Activated naive CD4-positive, alpha-beta T cell treated with anti-CD3 and anti-CD28 coated beads, Interleukin-2, amount 50 U/mL, for 24 hours (primary cell): ENCODE results near the gene DYNLRB2.

ENCODE experiments used
- H3K27ac Mint-ChIP-seq: one replicate; pipeline ENCODE4 v1.8.0; 2021; ENCODE audit warnings: mild to moderate bottlenecking, mixed read lengths
- H3K27me3 Mint-ChIP-seq: one replicate; pipeline ENCODE4 v1.8.0; 2021; ENCODE audit warnings: mixed read lengths
- H3K36me3 Mint-ChIP-seq: one replicate; pipeline ENCODE4 v1.8.0; 2021; ENCODE audit warnings: mixed read lengths
- H3K4me1 Mint-ChIP-seq: one replicate; pipeline ENCODE4 v1.8.0; 2021; ENCODE audit warnings: mixed read lengths
- H3K4me3 Mint-ChIP-seq: one replicate; pipeline ENCODE4 v1.8.0; 2021; ENCODE audit warnings: mild to moderate bottlenecking, mixed read lengths
- H3K9me3 Mint-ChIP-seq: one replicate; pipeline ENCODE4 v1.8.0; 2021; ENCODE audit warnings: mixed read lengths

DYNLRB2 gene

GRCh38 chr16:80540516-80541305 is at the start of gene DYNLRB2:
Gene DYNLRB2, plus strand, starts transcription at chr16:80540993. Its CDS starts 84 bp downstream, at chr16:80541077.
- H3K27me3 Mint-ChIP-seq = peaks cover 1% of the 10 kb centered on the region
- H3K36me3 Mint-ChIP-seq = no peaks in the 10 kb centered on the region
- H3K4me3 Mint-ChIP-seq = peak within 1 kb of the TSS; percentile 95
- peak within 1 kb of the TSS; percentile 99 for H3K27ac Mint-ChIP-seq
- peaks cover 4% of the 10 kb centered on the region for H3K9me3 Mint-ChIP-seq
- peaks cover 24% of the 10 kb centered on the region for H3K4me1 Mint-ChIP-seq

- Mint-ChIP-seq H3K27me3 (no peaks in the 10 kb centered on the region), H3K27ac (no peak overlapping the region), H3K4me1 (peaks cover 13% of the 10 kb centered on the region), H3K9me3 (no peaks in the 10 kb centered on the region), H3K36me3 (no peaks in the 10 kb centered on the region), H3K4me3 (no peak overlapping the region)
Observed at GRCh38 chr16:80500116-80500859, 40.5 kb upstream of the DYNLRB2 start.

- Mint-ChIP-seq H3K36me3 (no peaks in the 10 kb centered on the region), H3K4me1 (peaks cover 13% of the 10 kb centered on the region), H3K27ac (no peak overlapping the region), H3K9me3 (no peaks in the 10 kb centered on the region), H3K4me3 (no peak overlapping the region), H3K27me3 (no peaks in the 10 kb centered on the region)
Observed at GRCh38 chr16:80500961-80501525, 39.8 kb upstream of the DYNLRB2 start.

GRCh38 chr16:80503107-80503506 is 37.7 kb upstream of the DYNLRB2 start:
- peaks cover 13% of the 10 kb centered on the region for H3K4me1 Mint-ChIP-seq
- no peaks in the 10 kb centered on the region for H3K9me3 Mint-ChIP-seq
- no peak overlapping the region for H3K4me3 Mint-ChIP-seq
- H3K27ac Mint-ChIP-seq = no peak overlapping the region
- H3K27me3 Mint-ChIP-seq = no peaks in the 10 kb centered on the region
- H3K36me3 Mint-ChIP-seq = no peaks in the 10 kb centered on the region

DNA sequence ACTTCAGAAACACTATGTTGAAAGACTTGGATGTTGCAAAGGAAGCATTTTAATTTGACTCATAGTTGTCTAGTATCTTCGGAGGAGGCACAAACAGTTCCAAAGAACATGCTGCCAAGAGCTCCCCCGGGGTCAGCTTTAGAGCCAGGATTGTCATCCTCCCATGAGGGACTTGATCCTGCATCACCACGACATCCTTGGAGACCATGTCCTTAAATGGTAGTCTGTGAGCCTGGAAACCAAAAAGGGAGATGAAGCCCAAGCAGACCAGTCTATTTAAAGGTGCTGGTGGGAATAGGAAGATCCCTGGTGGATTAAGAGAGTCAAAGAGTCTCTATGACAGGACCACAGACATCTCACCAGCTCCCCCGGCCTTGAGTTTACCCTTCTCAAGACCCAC is 33.3 kb upstream of the DYNLRB2 start:
- no peak overlapping the region for H3K4me3 Mint-ChIP-seq
- H3K36me3 Mint-ChIP-seq = no peaks in the 10 kb centered on the region
- H3K27ac Mint-ChIP-seq = no peak overlapping the region
- no peaks in the 10 kb centered on the region for H3K9me3 Mint-ChIP-seq
- peaks cover 3% of the 10 kb centered on the region for H3K4me1 Mint-ChIP-seq
- H3K27me3 Mint-ChIP-seq = peaks cover 3% of the 10 kb centered on the region

- peaks cover 9% of the 10 kb centered on the region for H3K27me3 Mint-ChIP-seq
Observed at GRCh38 chr16:80509872-80510271, 30.9 kb upstream of the DYNLRB2 start.

DNA sequence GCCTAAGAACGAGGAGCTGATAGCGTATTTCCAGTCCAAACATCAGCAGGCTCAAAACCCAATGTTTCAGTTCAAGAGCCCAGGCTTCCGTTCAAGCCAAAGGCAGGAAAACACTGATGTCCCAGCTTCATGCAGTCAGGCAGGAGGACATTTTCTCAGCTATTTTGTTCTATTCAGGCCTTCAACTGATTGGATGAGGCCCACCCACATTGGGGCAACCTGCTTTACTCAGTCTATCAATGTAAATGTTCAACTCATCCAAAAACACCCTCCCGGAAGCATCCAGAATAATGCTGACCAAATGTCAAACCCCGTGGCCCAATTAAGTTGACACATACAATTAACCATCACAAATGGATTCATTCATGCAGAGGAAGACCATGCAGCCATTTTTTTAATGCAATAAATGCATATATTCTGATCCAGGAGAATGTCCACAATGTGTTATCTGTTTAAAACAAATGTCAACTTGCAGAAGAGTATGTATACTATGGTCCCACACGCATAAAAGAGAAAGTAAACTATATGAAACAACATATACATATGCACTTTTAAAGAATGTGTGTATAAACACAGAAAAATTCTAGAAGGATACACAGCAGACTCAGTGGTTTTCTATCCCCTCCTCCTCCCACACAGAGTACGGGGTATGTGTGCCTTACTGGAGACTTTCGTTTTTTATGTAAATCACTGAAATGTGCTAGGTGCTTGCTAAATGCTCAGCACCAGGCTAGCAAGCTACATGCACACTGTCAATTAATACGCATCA is 28.8 kb upstream of the DYNLRB2 start:
- Mint-ChIP-seq H3K36me3 (no peaks in the 10 kb centered on the region), H3K4me3 (no peak overlapping the region), H3K9me3 (no peaks in the 10 kb centered on the region), H3K27me3 (peaks cover 10% of the 10 kb centered on the region), H3K27ac (no peak overlapping the region), H3K4me1 (peaks cover 3% of the 10 kb centered on the region)

More at GRCh38 chr16:80509872-80510271, 30.9 kb upstream of the DYNLRB2 start:
- peaks cover 3% of the 10 kb centered on the region for H3K4me1 Mint-ChIP-seq
- no peaks in the 10 kb centered on the region for H3K36me3 Mint-ChIP-seq
- no peaks in the 10 kb centered on the region for H3K9me3 Mint-ChIP-seq
- H3K4me3 Mint-ChIP-seq = no peak overlapping the region
- no peak overlapping the region for H3K27ac Mint-ChIP-seq

DNA sequence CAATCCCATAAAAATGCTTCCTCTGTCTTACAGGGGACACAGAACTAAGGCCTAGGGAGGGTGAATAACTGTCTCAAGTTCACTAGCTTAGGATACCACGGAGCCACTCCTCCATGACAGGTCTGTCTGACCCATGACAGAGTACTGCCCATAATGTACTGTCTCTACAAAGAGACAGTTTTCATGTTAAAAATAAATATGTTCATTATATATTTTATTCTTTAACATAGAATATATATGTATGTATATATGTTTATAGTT is 28.3 kb upstream of the DYNLRB2 start:
- Mint-ChIP-seq H3K4me3 (no peak overlapping the region), H3K27ac (no peak overlapping the region), H3K9me3 (no peaks in the 10 kb centered on the region), H3K27me3 (peaks cover 10% of the 10 kb centered on the region), H3K36me3 (no peaks in the 10 kb centered on the region), H3K4me1 (peaks cover 3% of the 10 kb centered on the region)

DNA sequence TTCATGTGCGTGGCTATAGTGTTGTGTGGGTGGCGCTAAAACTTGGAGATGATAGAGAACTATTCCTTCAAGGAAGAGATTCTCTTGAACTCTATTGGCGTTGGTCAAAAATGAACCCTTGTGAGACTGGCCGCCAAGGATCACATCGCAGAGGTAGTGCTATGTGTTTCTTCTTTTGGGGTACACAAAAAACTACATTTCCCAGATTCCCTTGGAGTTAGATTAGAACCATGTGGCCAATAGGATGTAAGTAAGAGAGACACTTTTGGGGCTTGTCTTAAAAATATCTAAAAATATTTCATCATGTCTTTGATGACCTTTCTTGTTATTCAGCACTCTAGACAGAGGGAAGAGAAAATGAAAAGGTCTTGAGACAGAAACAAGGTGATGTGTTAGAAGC is 25.4 kb upstream of the DYNLRB2 start:
- peaks cover 7% of the 10 kb centered on the region for H3K27me3 Mint-ChIP-seq
- no peaks in the 10 kb centered on the region for H3K36me3 Mint-ChIP-seq

DNA sequence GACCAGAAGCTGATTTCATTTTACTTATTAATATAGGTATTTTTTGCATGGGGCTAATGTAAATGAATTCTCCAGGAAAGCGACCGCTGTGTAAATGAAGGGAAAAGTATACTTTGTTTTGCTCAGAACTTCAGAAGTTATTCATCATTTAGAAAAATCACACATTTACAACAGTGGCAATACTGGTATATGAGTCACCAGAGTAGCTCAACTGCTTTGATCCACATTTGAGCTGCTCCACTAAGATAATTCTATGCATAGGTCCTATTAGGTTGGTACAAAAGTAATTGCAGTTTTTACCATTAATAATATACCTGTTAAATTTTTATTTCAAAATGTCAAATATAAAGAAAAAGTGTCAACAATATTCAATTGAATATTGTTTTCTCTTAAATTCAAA is 22.9 kb upstream of the DYNLRB2 start:
- Mint-ChIP-seq H3K4me3 (no peak overlapping the region), H3K36me3 (no peaks in the 10 kb centered on the region), H3K27ac (no peak overlapping the region), H3K4me1 (peaks cover 19% of the 10 kb centered on the region), H3K9me3 (no peaks in the 10 kb centered on the region), H3K27me3 (peaks cover 7% of the 10 kb centered on the region)

More for the DNA sequence above, 25.4 kb upstream of the DYNLRB2 start:
- H3K27ac Mint-ChIP-seq = no peak overlapping the region
- no peaks in the 10 kb centered on the region for H3K9me3 Mint-ChIP-seq
- peaks cover 19% of the 10 kb centered on the region for H3K4me1 Mint-ChIP-seq
- H3K4me3 Mint-ChIP-seq = no peak overlapping the region

DNA sequence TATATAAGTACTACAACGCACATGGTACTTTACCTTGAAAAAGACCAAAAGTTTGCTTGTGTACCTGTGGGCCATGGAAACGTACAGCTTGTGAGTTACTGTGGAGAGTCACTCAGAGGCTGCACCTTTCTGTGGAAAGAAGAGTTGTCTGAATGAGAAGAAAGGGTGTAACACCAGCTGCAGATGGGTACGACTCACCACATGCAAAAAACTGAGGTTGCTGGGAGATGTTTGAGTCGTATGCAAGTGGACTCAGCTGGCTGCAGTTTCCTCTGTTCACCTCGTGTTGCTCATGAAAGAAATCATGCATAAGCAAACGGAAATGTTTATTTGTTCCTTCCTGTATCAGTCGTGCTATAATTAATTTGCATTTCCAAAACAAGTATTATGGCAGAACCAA is 22.4 kb upstream of the DYNLRB2 start:
- H3K4me3 Mint-ChIP-seq = no peak overlapping the region
- no peaks in the 10 kb centered on the region for H3K36me3 Mint-ChIP-seq
- no peaks in the 10 kb centered on the region for H3K9me3 Mint-ChIP-seq
- H3K4me1 Mint-ChIP-seq = peaks cover 19% of the 10 kb centered on the region
- peaks cover 3% of the 10 kb centered on the region for H3K27me3 Mint-ChIP-seq
- H3K27ac Mint-ChIP-seq = no peak overlapping the region

DNA sequence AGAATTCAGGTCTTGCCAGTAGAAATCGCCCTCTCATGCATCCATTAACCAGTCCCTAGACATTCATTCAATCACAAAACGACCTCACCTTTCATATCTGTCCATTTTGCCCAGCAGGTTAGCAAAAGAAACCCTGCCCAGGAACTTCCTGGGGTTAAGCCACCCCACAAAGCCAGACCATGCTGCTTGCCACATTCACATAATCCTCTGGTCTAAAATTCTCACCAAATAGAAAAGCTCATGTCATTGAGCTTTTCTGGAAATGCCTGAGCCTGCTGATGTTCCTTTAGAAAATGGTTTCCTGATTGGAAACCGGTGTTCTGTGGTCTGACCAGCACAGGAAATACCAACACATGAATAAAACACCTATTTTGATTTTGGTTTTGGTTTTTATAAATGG is 21.6 kb upstream of the DYNLRB2 start:
- no peaks in the 10 kb centered on the region for H3K9me3 Mint-ChIP-seq
- H3K4me1 Mint-ChIP-seq = peaks cover 19% of the 10 kb centered on the region
- no peaks in the 10 kb centered on the region for H3K36me3 Mint-ChIP-seq
- H3K4me3 Mint-ChIP-seq = peak overlapping the region; percentile 40
- H3K27ac Mint-ChIP-seq = no peak overlapping the region
- peaks cover 2% of the 10 kb centered on the region for H3K27me3 Mint-ChIP-seq

DNA sequence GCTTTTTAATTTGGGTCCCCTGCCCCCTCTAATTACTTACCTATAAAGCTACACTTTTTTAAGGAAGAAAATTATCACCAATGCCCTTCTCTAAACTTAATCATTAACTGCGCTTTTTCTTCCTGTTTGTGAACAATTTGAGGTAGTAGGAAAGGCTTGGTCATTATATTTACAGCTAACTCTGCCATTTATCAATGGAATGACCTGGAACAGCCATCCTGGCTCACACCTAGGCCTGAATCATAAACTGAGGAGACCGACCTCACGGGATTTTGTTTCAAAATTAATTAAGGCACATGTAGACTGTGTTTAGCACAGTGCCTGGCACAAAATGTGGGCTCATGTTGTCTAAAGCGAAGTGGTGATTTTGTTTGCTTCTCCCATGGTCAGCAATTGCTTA is 15.4 kb upstream of the DYNLRB2 start:
- Mint-ChIP-seq H3K27me3 (no peaks in the 10 kb centered on the region), H3K27ac (no peak overlapping the region), H3K36me3 (no peaks in the 10 kb centered on the region), H3K4me1 (peaks cover 4% of the 10 kb centered on the region), H3K9me3 (no peaks in the 10 kb centered on the region), H3K4me3 (no peak overlapping the region)

GRCh38 chr16:80526418-80527061 is 14.3 kb upstream of the DYNLRB2 start:
- H3K9me3 Mint-ChIP-seq = no peaks in the 10 kb centered on the region
- no peak overlapping the region for H3K27ac Mint-ChIP-seq
- no peak overlapping the region for H3K4me3 Mint-ChIP-seq
- H3K27me3 Mint-ChIP-seq = no peaks in the 10 kb centered on the region
- peaks cover 4% of the 10 kb centered on the region for H3K4me1 Mint-ChIP-seq
- no peaks in the 10 kb centered on the region for H3K36me3 Mint-ChIP-seq

DNA sequence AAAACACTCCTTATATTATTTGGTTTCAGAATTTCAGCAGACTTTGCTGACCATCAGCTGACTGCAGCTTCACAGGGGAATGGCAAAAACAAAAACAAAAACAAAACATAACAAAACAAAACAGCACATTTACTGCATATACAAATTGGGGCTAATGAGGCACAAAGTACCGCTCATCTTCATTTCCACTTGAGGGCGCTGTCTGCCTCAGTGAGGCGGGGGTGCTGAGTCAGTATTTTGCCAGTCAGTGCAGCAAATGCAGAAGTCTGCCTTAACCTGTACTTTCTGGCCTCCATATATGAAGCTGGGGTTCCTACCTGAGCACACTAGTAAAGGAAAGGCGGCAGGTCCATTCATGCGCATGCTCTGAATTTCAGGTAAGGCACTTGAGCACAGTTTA is 13.5 kb upstream of the DYNLRB2 start:
- Mint-ChIP-seq H3K9me3 (no peaks in the 10 kb centered on the region), H3K27ac (no peak overlapping the region), H3K4me1 (peaks cover 4% of the 10 kb centered on the region), H3K36me3 (no peaks in the 10 kb centered on the region), H3K27me3 (no peaks in the 10 kb centered on the region), H3K4me3 (no peak overlapping the region)
